GM12892 (cell line): ENCODE results near the gene CBFB. TPM values are rescaled to one million over a fixed set of nuclear protein-coding genes. Genes with fewer than 3 reads are reported as not detected.
"Not testable (repeated sequence)": the region's sequence is repeated elsewhere in the genome, so short reads cannot be mapped to it uniquely, and the experiment has no call there.

Experiments used
- DNase-seq: peaks from one replicate; pipeline ENCODE4 v3.0.0; 2011; ENCODE audit not compliant: insufficient read length
- FAIRE-seq: peaks from 2 replicates; lab custom pipeline; 2011; peaks lifted over from hg19 to GRCh38; lab: Jason Lieb, UNC
- POLR2A ChIP-seq: IDR thresholded peaks from 2 replicates; pipeline ENCODE4 v1.6.1; 2011; ENCODE audit warnings: low read depth, low read length, control low read depth
- POLR2AphosphoS5 ChIP-seq: IDR thresholded peaks from 2 replicates; pipeline ENCODE4 v1.6.1; 2011; ENCODE audit warnings: low read depth, low read length, control low read depth
- TAF1 ChIP-seq: IDR thresholded peaks from 2 replicates; pipeline ENCODE4 v1.6.1; 2011; ENCODE audit warnings: low read depth, mild to moderate bottlenecking, control low read depth, low read length, borderline replicate concordance
- polyA plus RNA-seq: library from polyadenylated mRNA; unstranded; fragments of >200 nt; gene quantifications from one replicate; pipeline ENCODE4 v1.2.1, GENCODE V29; 2012; ENCODE audit warnings: missing spikeins, inconsistent platforms; ENCODE audit not compliant: missing spikeins

CBFB gene
- 41.0 TPM for polyA plus RNA-seq

DNA sequence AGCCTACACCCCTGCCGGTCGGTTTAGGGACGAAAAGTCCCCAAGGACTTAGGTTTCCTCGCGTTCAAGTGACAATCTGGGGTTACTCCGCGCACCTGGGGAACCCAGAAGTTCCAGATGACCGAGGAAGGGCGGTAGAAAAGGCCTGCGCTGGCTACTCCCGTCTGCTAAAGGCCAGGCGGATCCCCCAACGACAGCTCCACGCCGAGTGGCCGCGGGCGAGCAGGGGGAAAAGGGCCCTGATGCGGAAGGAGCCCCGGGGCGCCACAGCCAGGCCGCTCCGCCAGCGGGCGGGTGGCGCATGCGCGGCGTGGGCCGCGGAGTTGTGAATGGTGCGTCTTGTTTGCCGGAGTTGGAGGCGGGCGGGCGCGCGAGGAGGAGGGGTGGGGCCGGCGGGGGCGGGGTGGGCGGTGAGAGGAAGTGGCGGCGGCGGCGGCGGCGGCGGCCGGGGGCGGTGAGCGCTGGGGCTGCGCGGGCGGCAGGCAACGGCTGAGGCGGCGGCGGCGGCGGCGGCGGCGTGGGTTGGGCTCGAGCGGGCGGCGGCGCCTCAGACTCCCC is at the start of gene CBFB:
TSS of gene CBFB (plus strand) at position 454 of the 558 bp plus-strand sequence. CDS start 259 bp downstream, outside the sequence.
- TF ChIP-seq POLR2AphosphoS5 (peak; percentile 85), POLR2A (peak; percentile 93), TAF1 (peak; percentile 79)
- peak; percentile 98 for DNase-seq
- peak; percentile 85 for FAIRE-seq

DNA sequence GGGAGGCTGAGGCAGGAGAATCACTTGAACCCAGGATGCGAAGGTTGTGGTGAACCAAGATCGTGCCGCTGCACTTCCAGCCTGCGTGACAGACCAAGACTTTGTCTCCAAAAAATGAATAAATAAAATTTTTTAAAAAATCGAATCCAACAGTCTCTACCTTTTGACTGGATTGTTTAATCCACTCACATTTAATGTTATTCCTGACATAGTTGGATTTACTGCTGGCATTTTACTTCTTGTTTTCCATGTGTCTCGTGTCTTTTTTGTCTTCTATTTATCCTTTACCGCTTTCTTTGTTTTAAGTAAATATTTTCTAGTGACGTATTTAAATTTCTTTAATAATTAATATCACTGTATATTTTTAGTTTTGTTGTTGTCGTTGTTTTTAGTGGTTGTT is 45.9 kb upstream of the CBFB start:
- TF ChIP-seq TAF1 (no peak), POLR2AphosphoS5 (no peak), POLR2A (no peak)
- DNase-seq (no peak), FAIRE-seq (no peak)

DNA sequence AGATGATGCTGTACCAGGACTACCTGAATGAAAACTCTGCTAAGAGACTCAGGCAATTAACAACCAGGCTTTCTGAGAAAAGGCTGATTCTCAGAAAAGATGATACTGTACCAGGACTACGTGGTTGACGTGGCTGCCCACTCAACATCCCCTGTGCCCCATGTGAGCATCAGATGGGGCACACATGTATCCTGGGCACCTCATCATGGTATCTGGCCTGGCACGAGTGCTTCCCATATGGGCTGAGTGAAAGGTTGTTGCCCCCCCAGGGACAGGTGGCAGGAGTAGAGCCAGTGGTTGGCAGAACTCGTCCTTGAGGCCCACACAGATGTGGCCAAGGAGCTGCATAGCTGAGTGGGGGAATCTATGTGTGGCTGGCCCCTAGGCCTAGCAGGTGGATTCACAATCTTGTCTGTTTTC is 44.0 kb upstream of the CBFB start:
- FAIRE-seq = no peak
- DNase-seq = no peak
- TF ChIP-seq POLR2A (no peak), TAF1 (no peak), POLR2AphosphoS5 (no peak)

DNA sequence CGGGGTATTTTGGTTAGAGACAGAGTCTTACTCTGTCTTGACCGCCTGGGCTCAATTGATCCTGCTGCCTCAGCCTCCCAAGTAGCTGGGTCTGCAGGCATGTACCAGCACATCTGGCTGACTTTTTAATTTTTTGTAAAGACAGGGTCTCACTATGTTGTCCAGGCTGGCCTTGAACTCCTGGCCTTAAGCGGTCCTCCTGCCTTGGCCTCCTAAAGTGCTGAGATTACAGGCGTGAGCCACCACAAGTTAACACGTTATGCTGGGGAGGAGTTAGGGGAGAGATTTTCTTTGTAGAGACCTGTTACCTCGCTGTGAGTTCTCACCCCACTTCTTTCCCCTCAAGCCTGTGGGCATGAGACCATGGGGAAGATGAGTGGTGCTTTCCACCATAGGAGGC is 42.4 kb upstream of the CBFB start:
- DNase-seq (no peak), FAIRE-seq (no peak)
- TF ChIP-seq POLR2A = no peak
- TF ChIP-seq POLR2AphosphoS5 = no peak
- no peak for TF ChIP-seq TAF1

DNA sequence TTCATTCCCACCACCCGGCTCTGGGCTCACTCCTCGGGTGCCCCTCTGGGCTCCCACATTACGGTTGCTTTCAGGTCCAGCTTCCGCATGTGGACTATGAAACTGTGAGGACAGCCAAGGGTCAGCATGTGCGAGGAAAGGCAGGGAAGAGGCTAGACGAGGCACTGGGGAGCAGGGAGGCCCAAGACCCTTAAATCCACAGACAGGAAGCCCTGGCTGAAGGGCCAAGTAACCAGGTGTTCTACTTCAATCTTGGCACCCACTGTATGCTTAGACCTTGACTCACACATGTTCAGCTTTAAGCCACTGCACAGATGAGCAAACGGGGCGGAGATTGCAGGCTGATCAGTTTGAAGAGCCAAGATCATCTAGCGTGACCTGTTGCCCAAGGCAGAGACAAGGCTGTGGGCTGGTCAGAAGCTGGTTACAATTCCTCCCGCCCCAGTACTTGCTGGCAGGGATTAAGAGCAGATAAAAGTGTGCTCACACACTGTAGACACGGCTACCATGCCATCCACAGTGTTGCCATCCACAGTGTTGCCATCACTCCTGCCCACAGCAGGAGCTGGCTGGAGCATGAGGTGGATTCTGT is 40.7 kb upstream of the CBFB start, which contains the start of gene CES4A:
TSS of gene CES4A (plus strand) at position 393 of the 592 bp plus-strand sequence. CDS start at position 577, 184 bp downstream.
- TF ChIP-seq POLR2A (no peak), TAF1 (no peak), POLR2AphosphoS5 (no peak)
- FAIRE-seq = no peak
- no peak for DNase-seq

DNA sequence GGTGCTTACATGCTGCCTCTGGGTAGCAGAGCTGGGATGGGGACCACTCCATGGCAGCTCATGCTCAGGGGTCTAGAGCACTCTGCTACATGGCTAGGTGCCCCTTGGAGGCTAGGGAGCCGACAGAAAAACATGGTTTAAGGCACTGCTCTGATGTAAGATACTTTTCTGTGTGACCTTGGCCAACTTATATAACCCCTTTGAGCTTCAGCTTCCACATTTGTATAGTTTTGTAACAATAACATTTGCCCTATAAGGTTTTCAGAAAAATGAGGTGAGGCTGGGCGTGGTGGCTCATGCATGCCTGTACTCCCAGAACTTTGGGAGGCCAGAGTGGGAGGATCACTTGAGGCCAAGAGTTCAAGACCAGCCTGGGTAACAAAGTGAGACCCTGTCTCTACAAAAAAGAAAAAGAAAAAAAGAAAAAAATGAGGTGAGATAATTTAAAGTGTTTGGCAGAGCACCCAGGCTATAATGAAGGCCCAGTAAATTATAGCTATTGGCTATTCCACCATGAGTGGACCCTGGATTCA is 37.3 kb upstream of the CBFB start:
- no peak for DNase-seq
- no peak for FAIRE-seq
- TF ChIP-seq TAF1 (no peak), POLR2AphosphoS5 (no peak), POLR2A (no peak)

DNA sequence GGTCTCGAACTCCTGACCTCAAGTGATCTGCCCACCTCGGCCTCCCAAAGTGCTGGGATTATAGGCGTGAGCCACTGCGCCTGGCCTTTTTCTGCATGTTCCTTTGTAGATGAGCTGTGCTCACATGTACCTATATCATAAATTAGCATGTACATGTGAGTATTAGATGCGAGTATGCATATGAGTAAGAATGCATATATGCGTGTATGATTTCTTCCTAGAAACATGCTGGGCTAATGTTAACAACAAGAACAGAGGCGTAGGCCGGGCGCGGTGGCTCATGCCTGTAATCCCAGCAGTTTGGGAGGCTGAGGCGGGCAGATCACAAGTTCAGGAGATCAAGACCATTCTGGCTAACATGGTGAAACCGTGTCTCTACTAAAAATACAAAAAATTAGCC is 35.4 kb upstream of the CBFB start:
- DNase-seq, FAIRE-seq: not testable (repeated sequence)

DNA sequence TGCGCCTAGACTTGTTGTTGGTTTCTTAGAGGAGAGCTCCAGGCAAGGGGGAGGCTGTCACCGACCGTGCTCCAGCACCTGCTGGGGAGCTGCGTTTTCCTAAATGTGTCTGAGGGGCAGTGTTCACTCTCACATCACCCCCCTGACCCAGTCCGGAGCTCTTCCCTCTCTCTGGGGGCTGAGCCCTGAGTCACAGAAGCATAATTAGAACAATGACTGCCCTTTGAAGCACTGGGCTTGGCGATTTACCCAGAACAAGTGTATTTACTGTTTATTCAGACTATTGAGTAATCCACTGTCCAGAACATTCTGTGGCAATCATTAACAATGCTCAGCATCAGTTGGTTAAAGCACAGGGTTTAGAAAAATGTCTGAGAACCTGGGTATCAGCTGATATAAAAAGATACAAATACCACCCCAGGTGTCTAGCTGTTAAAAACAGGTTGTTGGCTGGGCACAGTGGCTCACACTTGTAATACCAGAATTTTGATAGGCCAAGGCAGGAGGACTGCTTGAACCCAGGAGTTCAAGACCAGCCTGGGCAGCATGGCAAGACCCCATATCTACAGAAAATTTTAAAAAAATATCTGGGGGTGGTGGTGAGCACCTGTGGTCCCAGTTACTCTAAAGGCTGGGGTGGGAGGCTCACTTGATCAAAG is 32.5 kb upstream of the CBFB start:
- TF ChIP-seq TAF1 (no peak), POLR2AphosphoS5 (no peak), POLR2A (no peak)
- FAIRE-seq (no peak), DNase-seq (no peak)

DNA sequence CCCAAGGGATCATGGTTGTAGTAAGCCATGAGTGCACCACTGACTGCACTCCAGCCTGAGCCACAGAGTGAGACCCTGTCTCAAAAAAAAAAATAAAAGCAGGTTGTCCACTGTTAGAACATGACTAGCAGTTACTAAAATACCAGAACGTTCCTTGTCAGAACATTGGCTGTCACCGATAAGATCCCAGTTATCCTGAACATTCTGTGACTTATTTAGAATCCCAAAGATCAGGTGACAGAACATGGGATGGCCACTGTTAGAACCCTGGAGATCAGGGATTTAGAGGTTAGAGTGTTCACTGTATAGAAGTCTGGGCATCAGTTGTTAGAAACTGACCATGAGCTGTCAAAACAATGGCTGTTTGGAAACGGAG is 32.0 kb upstream of the CBFB start:
- no peak for FAIRE-seq
- DNase-seq = no peak
- TF ChIP-seq POLR2AphosphoS5 = no peak
- TF ChIP-seq TAF1 = no peak
- no peak for TF ChIP-seq POLR2A

DNA sequence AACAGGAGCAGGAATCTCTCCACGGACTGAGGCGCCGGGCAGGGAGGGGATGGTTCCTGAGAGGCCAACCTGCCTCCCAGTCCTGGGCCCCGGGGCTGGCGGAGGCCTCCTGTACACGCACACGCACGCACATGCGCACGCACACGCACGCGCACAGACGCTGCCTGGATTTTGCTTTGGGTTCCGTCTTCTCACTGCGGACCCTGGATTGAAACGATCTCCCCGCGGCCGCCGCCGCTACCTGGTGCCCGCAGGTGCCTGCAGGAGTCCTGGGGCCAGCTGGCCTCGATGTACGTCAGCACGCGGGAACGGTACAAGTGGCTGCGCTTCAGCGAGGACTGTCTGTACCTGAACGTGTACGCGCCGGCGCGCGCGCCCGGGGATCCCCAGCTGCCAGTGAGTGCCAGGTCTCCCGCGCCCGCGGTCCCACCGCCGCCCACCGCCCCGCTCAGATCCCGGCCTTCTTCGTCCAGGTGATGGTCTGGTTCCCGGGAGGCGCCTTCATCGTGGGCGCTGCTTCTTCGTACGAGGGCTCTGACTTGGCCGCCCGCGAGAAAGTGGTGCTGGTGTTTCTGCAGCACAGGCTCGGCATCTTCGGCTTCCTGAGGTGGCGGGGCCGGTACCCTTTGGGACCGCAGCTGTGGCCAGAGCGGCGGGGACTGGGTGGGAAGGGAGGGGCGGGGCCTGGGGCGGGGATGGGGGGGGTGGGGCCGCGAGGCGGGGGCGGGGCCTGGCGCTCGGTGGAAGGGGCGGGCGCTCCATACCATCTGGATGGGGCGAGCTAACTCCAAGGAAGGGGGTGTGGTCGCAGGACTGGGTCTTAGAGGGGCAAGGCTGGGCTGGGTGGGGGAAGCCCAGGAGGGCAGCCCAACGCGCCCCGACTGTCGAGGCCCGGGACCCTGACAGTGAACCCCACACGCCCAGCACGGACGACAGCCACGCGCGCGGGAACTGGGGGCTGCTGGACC is 28.3 kb upstream of the CBFB start:
- DNase-seq (peak; percentile 63), FAIRE-seq (no peak)
- TF ChIP-seq POLR2A (no peak), POLR2AphosphoS5 (no peak), TAF1 (no peak)

DNA sequence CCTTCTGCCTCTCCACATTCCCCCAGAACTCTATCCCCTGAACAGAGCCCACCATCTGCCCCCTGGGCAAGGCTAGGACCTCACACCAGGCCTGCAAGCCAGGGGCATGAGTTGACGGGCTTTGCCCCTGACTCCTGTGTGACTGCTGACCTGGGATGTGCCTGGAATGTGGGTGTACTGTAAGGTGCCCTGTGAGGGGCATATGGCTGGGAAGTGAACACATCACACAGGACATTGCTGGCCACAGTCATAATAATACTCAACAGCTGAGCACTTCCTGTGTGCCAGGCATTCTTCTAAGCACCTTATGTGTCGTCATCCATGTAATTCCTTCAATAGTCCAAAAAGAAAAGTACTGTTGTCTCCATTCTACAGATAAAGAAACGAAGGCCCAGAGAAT is 27.2 kb upstream of the CBFB start:
- TF ChIP-seq POLR2A (no peak), TAF1 (no peak), POLR2AphosphoS5 (no peak)
- DNase-seq = no peak
- FAIRE-seq = no peak
